Measurements from ENCODE around the gene STYXL1. TPM values are rescaled to one million over a fixed set of nuclear protein-coding genes. Genes with fewer than 3 reads are reported as not detected.

The STYXL1 gene
- total RNA-seq, 1 donor from 2014 or later = 0.96 TPM

GRCh38 chr7:75995996-75996395, 51.8 kb downstream of the STYXL1 start:
- H3K9me3 ChIP-seq = no peaks in the 10 kb centered on the region
- H3K4me1 ChIP-seq = peaks cover 4 to 17% of the 10 kb centered on the region in 2 donors
- H3K4me3 ChIP-seq = no peak overlapping the region
- DNase-seq (ENCODE audit: low spot score in 2 of 2) = peak in 1 of 2 donors; percentile 52
- H3K27me3 ChIP-seq = no peaks in the 10 kb centered on the region
- TF ChIP-seq CTCF (IDR thresholded peaks at IDR 0.05) = no peak
- H3K36me3 ChIP-seq = peaks cover 5 to 12% of the 10 kb centered on the region in 2 donors
- H3K27ac ChIP-seq = peak overlapping the region in 1 of 2 donors; percentile 99
- intact Hi-C loops (cut with DNase I) = loop anchor here (2.0 to 10.0 kb wide), 2 partner anchors 51 to 319 kb away; partner anchors contain the start of gene STYXL1

- peaks cover 6 to 20% of the 10 kb centered on the region in 2 donors for H3K4me1 ChIP-seq
- H3K9me3 ChIP-seq = no peaks in the 10 kb centered on the region
- H3K27ac ChIP-seq = peak overlapping the region; percentile 99 to 100
- no peaks in the 10 kb centered on the region for H3K27me3 ChIP-seq
- peak overlapping the region; percentile 92 to 93 for H3K4me3 ChIP-seq
- H3K36me3 ChIP-seq = peaks cover 5 to 8% of the 10 kb centered on the region in 2 donors
- intact Hi-C loops (cut with DNase I) = loop anchor here (2.0 to 10.0 kb wide), 2 partner anchors 52 to 320 kb away; partner anchors contain the start of gene STYXL1
- TF ChIP-seq CTCF (IDR thresholded peaks at IDR 0.05) = no peak
- peak in 1 of 2 donors; percentile 65 for DNase-seq (ENCODE audit: low spot score in 2 of 2)
Observed at GRCh38 chr7:75995052-75995471, 52.7 kb downstream of the STYXL1 start.

- DNase-seq (ENCODE audit: low spot score in 2 of 2) = peak; percentile 84 to 98
- peaks cover 5 to 8% of the 10 kb centered on the region in 2 donors for H3K36me3 ChIP-seq
- intact Hi-C loops (cut with DNase I) = loop anchor here (1.0 to 10.0 kb wide), 6 partner anchors 28 to 320 kb away; partner anchors contain the start of genes POR, RHBDD2 and STYXL1
- H3K4me3 ChIP-seq = peak within 1 kb of the TSS; percentile 92 to 93
- H3K9me3 ChIP-seq = no peaks in the 10 kb centered on the region
- H3K4me1 ChIP-seq = peaks cover 10 to 25% of the 10 kb centered on the region in 2 donors
- TF ChIP-seq CTCF (IDR thresholded peaks at IDR 0.05) = peak; percentile 29 to 42 (median 31)
- peak within 1 kb of the TSS; percentile 99 to 100 for H3K27ac ChIP-seq
- no peaks in the 10 kb centered on the region for H3K27me3 ChIP-seq
Observed at GRCh38 chr7:75994388-75995051, 53.3 kb downstream of the STYXL1 start, which contains the start of gene TMEM120A. TSS of gene TMEM120A (minus strand) at chr7:75994595. CDS start at chr7:75994570, 25 bp downstream.

GRCh38 chr7:75993689-75994387, 54.0 kb downstream of the STYXL1 start:
- Histone ChIP-seq H3K36me3 (peaks cover 5 to 8% of the 10 kb centered on the region in 2 donors), H3K4me1 (peaks cover 10 to 28% of the 10 kb centered on the region in 2 donors), H3K9me3 (no peaks in the 10 kb centered on the region), H3K27me3 (no peaks in the 10 kb centered on the region), H3K27ac (peak overlapping the region; percentile 99 to 100), H3K4me3 (peak overlapping the region; percentile 92 to 93)
- no peak for TF ChIP-seq CTCF (IDR thresholded peaks at IDR 0.05)
- DNase-seq (ENCODE audit: low spot score in 2 of 2) = peak; percentile 67 to 93
- intact Hi-C loops (cut with DNase I) = loop anchor here (1.0 to 10.0 kb wide), 6 partner anchors 28 to 321 kb away; partner anchors contain the start of genes POR, RHBDD2 and STYXL1

- intact Hi-C loops (cut with DNase I) = loop anchor here (10.0 kb wide), 1 partner anchor 323 kb away; no protein-coding TSS in a partner anchor
- DNase-seq (ENCODE audit: low spot score in 2 of 2) = peak in 1 of 2 donors; percentile 63
- Histone ChIP-seq H3K36me3 (peaks cover 14 to 19% of the 10 kb centered on the region in 2 donors), H3K27ac (peak overlapping the region; percentile 99 to 100), H3K4me1 (peaks cover 10 to 28% of the 10 kb centered on the region in 2 donors), H3K27me3 (no peaks in the 10 kb centered on the region), H3K9me3 (no peaks in the 10 kb centered on the region), H3K4me3 (no peak overlapping the region)
- TF ChIP-seq CTCF (IDR thresholded peaks at IDR 0.05) = no peak
Observed at GRCh38 chr7:75992083-75992755, 55.6 kb downstream of the STYXL1 start.
